Liver (tissue), 9 donors: ENCODE results near the gene IKZF4. TPM values are rescaled to one million over a fixed set of nuclear protein-coding genes. Genes with fewer than 3 reads are reported as not detected.
A peak's percentile ranks its signal among the peaks of the same experiment; 100 is the strongest.

Experiments used
- DNase-seq: peaks from one replicate; pipeline ENCODE4 v3.0.0-alpha.2; 2017; ENCODE audit warnings: low spot score
- H3K27ac ChIP-seq, 2 donors: one replicate each; pipeline ENCODE4 v1.7.0; 2013; ENCODE audit warnings: inconsistent platforms in 2 of 2, low read length in 2 of 2, control low read depth in 1 of 2, low read depth in 1 of 2, mild to moderate bottlenecking in 1 of 2
- H3K27me3 ChIP-seq, 4 donors: one replicate each; pipeline versions ENCODE4 v1.6.1 to v1.7.0; 2013; ENCODE audit warnings: low read length in 3 of 4, inconsistent platforms in 1 of 4, mild to moderate bottlenecking in 1 of 4, moderate library complexity in 1 of 4; ENCODE audit not compliant: control insufficient read depth in 4 of 4, insufficient read depth in 4 of 4
- H3K36me3 ChIP-seq, 4 donors: one replicate each; pipeline versions ENCODE4 v1.6.1 to v1.7.0; 2013; ENCODE audit warnings: low read length in 3 of 4, mild to moderate bottlenecking in 3 of 4, low read depth in 1 of 4, moderate library complexity in 1 of 4; ENCODE audit not compliant: control insufficient read depth in 4 of 4, insufficient read depth in 3 of 4
- H3K4me1 ChIP-seq, 4 donors: one replicate each; pipeline versions ENCODE4 v1.6.1 to v1.7.0; 2013; ENCODE audit warnings: low read length in 3 of 4, mild to moderate bottlenecking in 3 of 4, moderate library complexity in 1 of 4; ENCODE audit not compliant: control insufficient read depth in 4 of 4, insufficient read depth in 4 of 4
- H3K4me3 ChIP-seq, 3 donors: one replicate each; pipeline versions ENCODE4 v1.6.1 to v1.7.0; 2013; ENCODE audit warnings: low read length in 3 of 3, control low read depth in 1 of 3, low read depth in 1 of 3, mild to moderate bottlenecking in 1 of 3
- H3K9ac ChIP-seq, 2 donors: one replicate each; pipeline ENCODE4 v1.7.0; 2013; ENCODE audit warnings: low read length in 2 of 2, mild to moderate bottlenecking in 2 of 2, moderate library complexity in 2 of 2, control low read depth in 1 of 2, low read depth in 1 of 2
- H3K9me3 ChIP-seq, 4 donors: one replicate each; pipeline versions ENCODE4 v1.6.1 to v1.7.0; 2013; ENCODE audit warnings: low read length in 3 of 4; ENCODE audit not compliant: control insufficient read depth in 4 of 4
- CTCF ChIP-seq: fragments of 150-350 bp; IDR thresholded peaks from 2 replicates; pipeline ENCODE4 v1.5.1; 2017; ENCODE audit warnings: improper control_type of control experiment, low read depth, low read length; ENCODE audit not compliant: missing input control
- EGR1 ChIP-seq, 2 donors: IDR thresholded peaks; 2 replicates each; pipeline ENCODE4 v1.6.1; 2016 to 2018; ENCODE audit warnings: antibody characterized with exemption in 2 of 2, low read depth in 2 of 2
- FOXA1 ChIP-seq: IDR thresholded peaks from 2 replicates; pipeline ENCODE4 v1.6.1; 2016; ENCODE audit warnings: antibody characterized with exemption
- FOXA2 ChIP-seq: IDR thresholded peaks from 2 replicates; pipeline ENCODE4 v1.6.1; 2016; ENCODE audit warnings: antibody characterized with exemption
- HNF4A ChIP-seq, 2 donors: conservative IDR thresholded peaks; 2 replicates each; pipeline ENCODE4 v1.6.1; 2016; ENCODE audit warnings: antibody characterized with exemption in 2 of 2, mild to moderate bottlenecking in 2 of 2
- HNF4G ChIP-seq: IDR thresholded peaks from 2 replicates; pipeline ENCODE4 v1.6.1; 2016; ENCODE audit warnings: antibody characterized with exemption
- MAX ChIP-seq: IDR thresholded peaks from 2 replicates; pipeline ENCODE4 v1.6.1; 2016; ENCODE audit warnings: antibody characterized with exemption
- RAD21 ChIP-seq, 2 donors: IDR thresholded peaks; 2 replicates each; pipeline ENCODE4 v1.6.1; 2016; ENCODE audit warnings: antibody characterized with exemption in 2 of 2, mild to moderate bottlenecking in 2 of 2
- RXRA ChIP-seq, 2 donors: IDR thresholded peaks; 2 replicates each; pipeline ENCODE4 v1.6.1; 2017 to 2018; ENCODE audit warnings: antibody characterized with exemption in 2 of 2, mild to moderate bottlenecking in 1 of 2
- SP1 ChIP-seq: IDR thresholded peaks from 2 replicates; pipeline ENCODE4 v1.6.1; 2018; ENCODE audit warnings: antibody characterized with exemption, mild to moderate bottlenecking
- YY1 ChIP-seq: IDR thresholded peaks from 2 replicates; pipeline ENCODE4 v1.6.1; 2016; ENCODE audit warnings: antibody characterized with exemption, mild to moderate bottlenecking
- WGBS: extraction: QIAGEN DNeasy Blood & Tissue Kit; methylation state at CpG from one replicate; pipeline ENCODE4 v1.1.7; 2013; 5-methylcytosine and 5-hydroxymethylcytosine counted together
- polyA plus RNA-seq, 2 donors: library from polyadenylated mRNA; stranded (reverse) in 1 of 2; unstranded in 1 of 2; fragments of 200-250 nt in 1 of 2; fragments of >200 nt in 1 of 2; fragmentation: Nextera tagmentation in 1 of 2; extraction: Ambion mirVana in 1 of 2; gene quantifications; one replicate each; pipeline versions ENCODE4 v1.2.1 to v1.2.3, GENCODE V29; 2013 to 2015
- total RNA-seq, 2 donors: library from RNA; depleted of rRNA; stranded (reverse); fragments of >200 nt; gene quantifications; one replicate each; pipeline ENCODE4 v1.2.3, GENCODE V29; 2014
- TF ChIP-seq, protein P1 (sequence below): IDR thresholded peaks from 2 replicates; pipeline ENCODE4 v1.6.1; 2016; ENCODE audit warnings: antibody characterized with exemption
- TF ChIP-seq, protein P2 (sequence below): IDR thresholded peaks from 2 replicates; pipeline ENCODE4 v1.6.1; 2016; ENCODE audit warnings: antibody characterized with exemption, mild to moderate bottlenecking
- donor health status: healthy.
- donor health status: healthy.
- donor health status: healthy.
- donor health status: healthy.
- donor health status: healthy.

Gene IKZF4
- total and polyA plus RNA-seq, 4 donors, result 0.47 to 1.9 (median 0.75) TPM

DNA sequence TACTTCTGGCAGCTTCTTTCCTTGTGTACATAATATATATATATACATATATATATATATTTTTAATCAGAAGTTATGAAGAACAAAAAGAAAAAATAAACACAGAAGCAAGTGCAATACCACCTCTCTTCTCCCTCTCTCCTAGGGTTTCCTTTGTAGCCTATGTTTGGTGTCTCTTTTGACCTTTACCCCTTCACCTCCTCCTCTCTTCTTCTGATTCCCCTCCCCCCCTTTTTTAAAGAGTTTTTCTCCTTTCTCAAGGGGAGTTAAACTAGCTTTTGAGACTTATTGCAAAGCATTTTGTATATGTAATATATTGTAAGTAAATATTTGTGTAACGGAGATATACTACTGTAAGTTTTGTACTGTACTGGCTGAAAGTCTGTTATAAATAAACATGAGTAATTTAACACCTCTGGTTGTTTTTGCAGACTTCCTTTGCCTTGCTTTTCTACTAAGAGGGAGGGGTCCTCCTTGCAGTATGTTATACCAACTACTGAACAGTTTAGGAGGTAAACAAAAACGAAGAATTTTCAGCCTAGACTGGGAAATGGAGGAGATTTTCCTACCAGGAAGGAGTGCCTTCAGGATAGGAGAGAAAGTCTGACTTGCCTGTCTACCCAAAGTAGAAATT is 17.3 kb downstream of the IKZF4 start:
- Histone ChIP-seq H3K9ac (no peak overlapping the region), H3K27me3 (no peaks in the 10 kb centered on the region), H3K4me1 (peaks cover 2 to 42% (median 35%) of the 10 kb centered on the region in 4 donors), H3K4me3 (no peak overlapping the region), H3K9me3 (no peaks in the 10 kb centered on the region), H3K36me3 (peaks cover 0 to 5% (median 2%) of the 10 kb centered on the region in 4 donors), H3K27ac (no peak overlapping the region)
- WGBS, result 46% methylated on average over 2 of the region's 2 CpGs
- no peak for DNase-seq
- TF ChIP-seq RXRA (IDR thresholded peaks at IDR 0.05) (peak; percentile 27 to 38), RAD21 (IDR thresholded peaks at IDR 0.05) (peak in 1 of 2 donors; percentile 4), HNF4A (conservative IDR thresholded peaks at IDR 0.05) (peak; percentile 18 to 42)
- TF ChIP-seq, protein P1, sequence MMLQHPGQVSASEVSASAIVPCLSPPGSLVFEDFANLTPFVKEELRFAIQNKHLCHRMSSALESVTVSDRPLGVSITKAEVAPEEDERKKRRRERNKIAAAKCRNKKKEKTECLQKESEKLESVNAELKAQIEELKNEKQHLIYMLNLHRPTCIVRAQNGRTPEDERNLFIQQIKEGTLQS, result no peak

- TF ChIP-seq MAX (no peak), SP1 (no peak), YY1 (no peak), FOXA2 (no peak), HNF4G (no peak), EGR1 (IDR thresholded peaks at IDR 0.05; ENCODE audit: low read depth in 2 of 2) (no peak), FOXA1 (no peak), RXRA (IDR thresholded peaks at IDR 0.05) (no peak), CTCF (no peak), RAD21 (IDR thresholded peaks at IDR 0.05) (no peak), HNF4A (conservative IDR thresholded peaks at IDR 0.05) (no peak)
- TF ChIP-seq, protein P2, sequence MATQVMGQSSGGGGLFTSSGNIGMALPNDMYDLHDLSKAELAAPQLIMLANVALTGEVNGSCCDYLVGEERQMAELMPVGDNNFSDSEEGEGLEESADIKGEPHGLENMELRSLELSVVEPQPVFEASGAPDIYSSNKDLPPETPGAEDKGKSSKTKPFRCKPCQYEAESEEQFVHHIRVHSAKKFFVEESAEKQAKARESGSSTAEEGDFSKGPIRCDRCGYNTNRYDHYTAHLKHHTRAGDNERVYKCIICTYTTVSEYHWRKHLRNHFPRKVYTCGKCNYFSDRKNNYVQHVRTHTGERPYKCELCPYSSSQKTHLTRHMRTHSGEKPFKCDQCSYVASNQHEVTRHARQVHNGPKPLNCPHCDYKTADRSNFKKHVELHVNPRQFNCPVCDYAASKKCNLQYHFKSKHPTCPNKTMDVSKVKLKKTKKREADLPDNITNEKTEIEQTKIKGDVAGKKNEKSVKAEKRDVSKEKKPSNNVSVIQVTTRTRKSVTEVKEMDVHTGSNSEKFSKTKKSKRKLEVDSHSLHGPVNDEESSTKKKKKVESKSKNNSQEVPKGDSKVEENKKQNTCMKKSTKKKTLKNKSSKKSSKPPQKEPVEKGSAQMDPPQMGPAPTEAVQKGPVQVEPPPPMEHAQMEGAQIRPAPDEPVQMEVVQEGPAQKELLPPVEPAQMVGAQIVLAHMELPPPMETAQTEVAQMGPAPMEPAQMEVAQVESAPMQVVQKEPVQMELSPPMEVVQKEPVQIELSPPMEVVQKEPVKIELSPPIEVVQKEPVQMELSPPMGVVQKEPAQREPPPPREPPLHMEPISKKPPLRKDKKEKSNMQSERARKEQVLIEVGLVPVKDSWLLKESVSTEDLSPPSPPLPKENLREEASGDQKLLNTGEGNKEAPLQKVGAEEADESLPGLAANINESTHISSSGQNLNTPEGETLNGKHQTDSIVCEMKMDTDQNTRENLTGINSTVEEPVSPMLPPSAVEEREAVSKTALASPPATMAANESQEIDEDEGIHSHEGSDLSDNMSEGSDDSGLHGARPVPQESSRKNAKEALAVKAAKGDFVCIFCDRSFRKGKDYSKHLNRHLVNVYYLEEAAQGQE, result no peak
- TF ChIP-seq, protein P1, result no peak
- H3K4me1 ChIP-seq, result peaks cover 2 to 46% (median 36%) of the 10 kb centered on the region in 4 donors
- no peaks in the 10 kb centered on the region for H3K9me3 ChIP-seq
- WGBS, result 100% methylated on average over 1 of the region's 1 CpG
- H3K27ac ChIP-seq, result no peak overlapping the region
- no peak overlapping the region for H3K4me3 ChIP-seq
- peaks cover 4 to 19% (median 15%) of the 10 kb centered on the region in 4 donors for H3K36me3 ChIP-seq
- no peaks in the 10 kb centered on the region for H3K27me3 ChIP-seq
- DNase-seq, result no peak
- no peak overlapping the region for H3K9ac ChIP-seq
Measured at GRCh38 chr12:56040151-56040550, 19.3 kb downstream of the IKZF4 start.
